ENCODE measurements around the gene TMEM132A. TPM values are rescaled to one million over a fixed set of nuclear protein-coding genes. Genes with fewer than 3 reads are reported as not detected.

TMEM132A gene
- total and polyA plus RNA-seq, 9 of the 15 experiments (the other 6 are each of a cell fraction or from before 2014, with no cell fraction given) = 0.04 to 1.1 (median 0.18) TPM; not detected in 4

- TF ChIP-seq ZNF318 (IDR thresholded peaks at IDR 0.05; ENCODE audit: borderline replicate concordance in 1 of 2, low read depth in 1 of 2) = no peak
- TF ChIP-seq ZNF263 (CRISPR knock-in tag; IDR thresholded peaks at IDR 0.05; ENCODE audit: borderline replicate concordance) = no peak
- no peak for TF ChIP-seq MGA (IDR thresholded peaks at IDR 0.05)
- no peak for TF ChIP-seq HOMEZ (CRISPR knock-in tag; IDR thresholded peaks at IDR 0.05)
- TF ChIP-seq ATF7 (IDR thresholded peaks at IDR 0.05) = no peak
- TF ChIP-seq MTA2 (IDR thresholded peaks at IDR 0.05; ENCODE audit: low read depth) = no peak
Observed at GRCh38 chr11:60960405-60960804, 36.1 kb downstream of the TMEM132A start (continued).
